ENCODE data around the gene ASTL.
A peak's percentile ranks its signal among the peaks of the same experiment; 100 is the strongest.

The ASTL gene

DNA sequence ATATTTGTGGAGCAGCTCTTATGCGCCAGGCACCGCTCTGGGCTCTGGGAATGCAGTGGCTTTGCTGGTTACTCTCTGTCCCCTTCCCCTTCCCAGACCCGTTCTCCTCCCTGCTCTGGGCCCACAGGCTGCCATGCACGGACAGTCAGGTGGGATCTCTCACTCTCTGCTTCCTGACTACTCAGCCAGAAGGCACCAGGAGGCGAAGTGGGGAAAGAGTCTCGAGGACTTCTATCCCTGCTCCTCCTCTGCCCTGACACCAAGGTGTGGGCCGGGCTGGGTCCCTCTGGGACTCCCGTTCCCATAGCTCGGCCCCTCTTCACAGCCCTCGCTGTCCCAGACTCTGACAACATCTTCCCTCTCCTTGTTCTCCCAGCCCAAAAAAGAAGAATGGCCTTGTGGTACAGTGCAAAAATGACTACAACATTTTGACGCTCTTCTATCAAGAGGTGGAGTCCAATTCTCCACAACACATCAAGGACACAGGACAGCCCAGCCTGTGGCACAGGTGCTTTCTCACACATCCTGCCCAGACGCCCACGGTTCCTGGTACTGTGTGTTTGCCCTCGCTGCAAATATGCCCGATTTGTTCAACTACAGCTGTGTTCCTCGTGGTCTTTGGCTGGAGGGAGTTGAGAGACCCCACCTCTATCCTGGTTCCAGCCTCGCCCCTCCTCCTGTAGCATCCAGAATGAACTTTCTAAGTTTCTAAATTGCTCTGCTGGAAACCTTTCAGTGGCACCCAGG, 21.0 kb upstream of the ASTL start:
- no peak for DNase-seq (ENCODE audit: low read depth in 2 of 2, low spot score in 1 of 2)

GRCh38 chr2:96158554-96158940, 20.2 kb upstream of the ASTL start:
- DNase-seq (ENCODE audit: low read depth in 2 of 2, low spot score in 1 of 2): no peak

GRCh38 chr2:96157649-96158553, 19.6 kb upstream of the ASTL start:
- DNase-seq (ENCODE audit: low read depth in 2 of 2, low spot score in 1 of 2): peak; percentile 83 to 91

GRCh38 chr2:96156926-96157648, 18.8 kb upstream of the ASTL start:
- DNase-seq (ENCODE audit: low read depth in 2 of 2, low spot score in 1 of 2): no peak

GRCh38 chr2:96156011-96156820, 17.9 kb upstream of the ASTL start:
- no peak for DNase-seq (ENCODE audit: low read depth in 2 of 2, low spot score in 1 of 2)

DNA sequence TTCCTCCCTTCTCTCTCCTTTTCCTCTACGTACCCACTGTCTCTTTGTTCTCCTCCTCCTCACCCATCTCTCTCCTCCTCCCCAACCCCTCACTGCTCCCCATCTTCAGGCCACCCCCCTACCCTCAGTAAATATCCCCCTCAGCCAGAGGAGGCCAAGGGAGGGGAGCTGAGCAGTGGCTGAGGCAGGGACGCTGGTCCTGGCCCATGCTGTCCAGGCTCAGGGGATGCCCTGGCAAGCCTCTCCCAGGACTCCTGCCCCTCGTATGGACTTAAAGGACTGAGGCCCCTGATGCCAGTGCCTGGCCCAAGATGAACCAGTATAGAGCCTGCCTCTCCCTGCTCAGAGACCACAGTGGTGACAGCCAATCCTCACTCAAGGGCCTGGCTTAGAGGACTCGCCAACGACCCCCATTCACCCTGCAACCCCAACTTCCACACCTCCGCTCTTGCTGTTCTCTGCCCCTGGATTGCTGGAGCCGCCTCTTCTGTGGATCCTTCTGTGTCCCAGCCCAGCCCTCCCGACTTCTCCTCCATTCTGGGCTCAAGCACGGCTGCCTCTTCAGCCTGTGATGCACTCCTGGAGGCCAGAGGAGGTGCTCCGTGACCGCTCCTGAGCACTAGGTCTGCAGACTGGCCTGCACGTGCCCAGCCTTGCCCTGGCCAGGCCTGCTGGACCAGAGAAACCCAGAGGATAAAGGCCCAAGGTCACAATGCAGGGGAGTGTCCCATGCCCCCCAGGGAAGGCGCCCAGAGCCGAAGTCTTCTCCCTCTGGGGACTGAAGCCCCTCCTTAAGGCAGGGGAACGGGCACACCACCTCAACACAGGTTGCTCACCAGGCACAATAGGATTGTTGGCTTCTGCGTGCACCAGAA, 16.4 kb upstream of the ASTL start:
- DNase-seq (ENCODE audit: low read depth in 2 of 2, low spot score in 1 of 2): no peak

GRCh38 chr2:96153991-96154431, 15.7 kb upstream of the ASTL start:
- no peak for DNase-seq (ENCODE audit: low read depth in 2 of 2, low spot score in 1 of 2)

GRCh38 chr2:96153291-96153713, 15.0 kb upstream of the ASTL start:
- no peak for DNase-seq (ENCODE audit: low read depth in 2 of 2, low spot score in 1 of 2)

DNA sequence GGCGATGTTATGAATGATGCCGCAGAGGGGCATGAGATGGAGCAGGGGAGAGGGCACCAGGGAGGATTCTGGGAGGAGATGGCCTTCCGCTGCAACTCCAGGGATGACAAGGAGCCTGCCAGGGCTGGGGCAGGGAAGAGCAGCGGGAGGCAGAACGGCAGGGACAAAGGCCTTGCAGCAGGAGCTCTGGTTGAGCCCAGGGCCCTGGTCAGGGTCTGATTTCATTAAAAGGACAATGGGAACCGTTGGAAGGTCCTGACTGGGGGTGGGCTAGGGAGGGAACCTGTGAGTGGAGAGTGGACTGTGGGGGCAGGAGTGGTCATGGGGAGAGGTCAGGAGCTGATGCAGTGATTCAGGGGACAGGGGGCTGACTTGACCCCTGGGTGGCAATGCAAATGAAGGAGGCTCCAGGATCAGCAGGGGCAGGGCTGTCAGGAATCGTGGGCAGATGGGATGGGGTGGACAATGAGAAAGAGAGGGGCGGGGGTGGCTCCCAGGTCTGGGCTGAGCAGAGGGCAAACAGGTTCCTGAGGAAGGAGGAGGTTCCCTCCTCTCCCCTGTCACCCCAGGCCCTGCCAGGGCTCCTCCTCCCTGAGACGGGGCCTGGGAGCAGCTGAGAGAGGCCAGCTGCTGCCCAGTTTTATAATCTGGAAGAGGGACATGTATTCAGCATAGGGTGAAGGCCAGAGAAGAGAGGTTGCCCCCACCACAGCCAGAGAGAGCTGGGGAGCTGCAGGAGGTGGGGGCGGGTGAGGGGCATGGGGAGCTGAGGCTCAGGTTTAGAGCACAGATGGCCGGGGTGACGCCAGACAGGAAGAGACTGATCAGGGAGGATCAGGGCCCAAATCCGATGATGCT, 14.2 kb upstream of the ASTL start:
- DNase-seq (ENCODE audit: low read depth in 2 of 2, low spot score in 1 of 2): no peak

DNA sequence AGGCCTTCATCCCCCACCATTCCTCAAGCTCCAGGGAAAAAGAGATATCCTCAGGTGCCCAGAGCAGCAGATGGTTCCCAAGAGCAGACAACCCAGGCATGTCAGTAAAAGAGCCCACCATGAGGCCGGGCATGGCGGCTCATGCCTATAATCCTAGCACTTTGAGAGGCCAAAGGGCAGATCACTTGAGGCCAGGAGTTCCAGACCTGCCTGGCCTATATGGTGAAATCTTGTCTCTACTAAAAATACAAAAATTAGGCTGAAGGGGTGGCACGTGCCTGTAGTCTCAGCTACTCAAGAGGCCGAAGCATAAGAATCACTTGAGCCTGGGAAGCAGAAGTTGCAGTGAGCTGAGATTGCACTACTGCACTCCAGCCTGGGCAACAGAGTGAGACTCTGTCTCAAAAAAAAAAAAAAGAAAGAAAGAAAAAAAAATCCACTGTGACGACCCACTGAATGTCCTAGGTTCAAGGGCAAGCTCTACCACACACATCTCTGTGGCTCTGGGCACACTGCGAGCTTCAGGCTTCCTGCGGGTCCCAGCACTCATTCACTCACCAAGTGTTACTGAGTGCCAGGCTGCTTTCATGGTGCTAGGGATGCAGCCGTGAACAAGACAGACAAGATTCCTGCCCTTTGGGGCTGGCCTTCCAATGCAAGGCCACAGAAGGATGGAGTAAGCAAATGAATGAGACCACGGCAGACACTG, 13.4 kb upstream of the ASTL start:
- no peak for DNase-seq (ENCODE audit: low read depth in 2 of 2, low spot score in 1 of 2)

DNA sequence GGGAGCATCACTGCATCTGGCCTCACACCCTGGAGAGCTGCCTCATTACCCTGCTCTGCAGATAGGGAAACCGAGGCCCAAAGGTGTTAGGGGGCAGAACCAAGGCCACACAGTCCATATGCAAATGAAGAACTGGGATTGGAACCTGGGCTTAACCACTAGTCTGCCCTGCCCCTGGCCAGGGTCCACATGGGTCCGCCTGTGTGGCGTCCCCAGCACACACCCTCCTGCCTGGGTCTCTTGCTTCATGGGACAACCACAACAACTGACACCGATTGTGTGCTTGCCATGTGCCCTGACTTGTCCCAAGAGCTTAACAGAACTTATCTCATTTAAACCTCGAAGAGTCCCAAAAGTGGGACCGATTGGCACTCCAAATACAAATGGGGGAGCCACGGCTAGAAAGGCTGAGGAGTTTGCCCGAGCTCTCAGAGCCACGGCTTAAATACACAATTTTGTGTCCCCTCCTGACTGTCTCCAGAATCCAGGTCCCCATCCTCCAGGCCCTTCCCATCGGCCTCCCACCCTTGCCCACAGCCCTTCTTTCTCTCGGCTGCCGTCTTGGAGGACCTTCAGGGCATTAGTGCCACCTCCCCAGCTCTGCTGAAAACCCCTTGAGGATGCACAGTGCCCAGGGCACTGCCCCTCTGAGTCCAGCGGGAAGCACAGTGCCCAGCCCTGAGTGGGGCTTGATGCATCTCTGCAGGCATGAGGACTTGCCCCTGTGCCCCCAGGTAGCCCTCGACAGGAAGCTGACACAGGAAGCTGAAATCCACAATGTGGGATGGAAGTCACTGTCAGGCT, 12.7 kb upstream of the ASTL start:
- DNase-seq (ENCODE audit: low read depth in 2 of 2, low spot score in 1 of 2): no peak

DNA sequence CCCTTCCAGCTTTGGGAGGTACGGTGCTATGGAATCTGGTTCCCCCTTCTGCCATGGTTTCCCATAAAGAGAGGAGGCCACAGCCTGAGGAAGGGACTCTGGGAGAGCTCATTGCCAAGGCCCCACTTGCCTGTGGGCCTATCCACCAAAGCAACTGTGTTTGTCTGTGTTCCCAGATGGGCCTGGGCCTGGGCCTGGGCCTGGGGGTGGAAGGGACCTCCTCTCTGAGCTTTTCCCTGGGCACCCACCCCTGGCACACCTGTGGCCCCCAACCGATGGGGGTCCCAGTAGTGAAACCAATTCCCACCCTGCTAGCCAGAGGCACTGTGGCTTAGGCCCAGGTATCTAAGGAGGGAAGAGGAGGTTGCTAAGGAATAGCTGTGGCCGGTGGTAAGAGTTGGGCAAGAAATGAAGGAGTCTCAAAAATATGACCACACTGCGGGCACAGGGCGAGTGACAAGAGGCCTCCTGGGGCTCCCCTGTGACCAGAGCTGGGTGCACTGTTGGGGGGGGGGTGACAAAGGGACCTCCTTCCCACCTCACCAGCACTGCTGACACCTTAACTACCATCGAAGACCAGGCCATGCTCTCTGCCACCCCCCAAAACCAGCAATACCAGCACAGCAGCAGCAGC, 11.8 kb upstream of the ASTL start:
- no peak for DNase-seq (ENCODE audit: low read depth in 2 of 2, low spot score in 1 of 2)

GRCh38 chr2:96148410-96149217, 10.3 kb upstream of the ASTL start:
- DNase-seq (ENCODE audit: low read depth in 2 of 2, low spot score in 1 of 2): peak; percentile 93 to 98

DNA sequence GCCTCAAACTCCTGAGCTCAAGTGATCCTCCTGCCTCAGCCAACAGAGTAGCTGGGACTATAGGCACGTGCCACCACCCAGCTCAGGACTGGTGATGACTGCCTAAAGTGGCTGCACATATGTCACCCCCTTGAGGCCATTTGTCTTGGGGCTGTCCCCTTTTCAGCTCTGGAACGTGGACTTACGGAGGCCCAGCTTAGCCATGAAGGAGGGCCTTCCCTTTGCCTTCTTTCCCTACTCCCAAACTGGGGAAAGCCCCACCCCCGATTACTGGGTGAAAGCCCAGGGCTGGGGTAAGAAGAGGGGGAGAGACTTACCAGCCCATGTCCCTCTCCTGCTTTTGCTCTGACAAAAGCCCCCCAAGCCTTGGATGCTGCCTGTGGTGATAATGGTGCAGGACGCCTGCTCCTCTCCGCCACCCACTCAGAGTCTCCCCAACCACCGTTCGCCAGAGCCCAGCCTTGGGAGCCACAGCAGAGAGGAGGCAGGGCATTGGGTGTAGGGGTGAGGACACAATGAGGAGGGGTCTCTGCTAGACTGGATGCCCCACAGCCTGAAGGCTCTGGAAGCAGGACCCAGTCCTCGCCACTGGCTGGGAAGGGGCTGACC, 9.4 kb upstream of the ASTL start:
- no peak for DNase-seq (ENCODE audit: low read depth in 2 of 2, low spot score in 1 of 2)

DNA sequence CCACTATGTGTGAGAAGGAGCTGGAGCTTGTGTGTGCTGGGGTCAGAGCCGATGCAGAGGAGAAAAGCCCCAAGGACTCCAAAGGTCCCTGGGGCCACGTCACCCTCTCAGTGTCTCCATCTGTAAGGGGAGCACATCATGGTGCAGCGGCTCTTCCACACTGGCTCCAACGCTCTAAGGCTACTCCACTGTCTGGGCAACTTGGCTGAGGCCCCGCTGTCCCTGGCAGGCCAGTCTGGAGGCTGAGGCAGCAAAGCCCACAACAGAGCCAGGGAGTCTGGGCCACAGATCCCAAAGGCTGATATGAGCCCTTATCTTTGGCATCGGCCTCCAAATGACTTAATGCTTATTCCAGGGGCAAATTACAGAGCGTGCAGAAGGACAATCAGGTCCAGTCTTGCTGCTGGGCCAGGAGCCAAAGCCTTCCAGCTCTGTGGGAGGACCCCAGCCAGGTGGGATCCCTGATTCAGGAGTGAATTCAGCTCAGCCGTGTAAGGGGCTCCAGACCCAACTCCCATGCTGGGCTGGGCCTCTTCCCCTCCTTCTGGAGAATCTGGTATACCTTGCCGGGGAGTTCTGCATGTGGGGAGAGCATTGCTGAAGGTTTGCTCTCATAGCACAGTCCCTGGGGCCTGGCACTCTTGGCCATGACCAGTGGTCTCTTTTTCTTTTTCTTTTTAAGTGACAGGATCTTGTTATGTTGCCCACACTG, 8.7 kb upstream of the ASTL start:
- no peak for DNase-seq (ENCODE audit: low read depth in 2 of 2, low spot score in 1 of 2)

Measured in stimulated activated CD8-positive, alpha-beta memory T cell treated with anti-CD3 and anti-CD28 coated beads, Interleukin-4, amount 100 ng/mL, for 4 hours (primary cell).